RWPE1 (cell line): ENCODE results near the gene USP13.
A peak's percentile ranks its signal among the peaks of the same experiment; 100 is the strongest.

Source experiments
- CTCF ChIA-PET: fragments of 350-600 bp; sonication (Branson Sonifier 250); formaldehyde crosslinking; extraction: SDS; loops from one replicate; lab custom pipeline; 2021; lab: Yijun Ruan, JAX
- POLR2A ChIA-PET: fragments of 400-600 bp; formaldehyde crosslinking; extraction: SDS; loops from one replicate; lab custom pipeline; 2020; ENCODE audit warnings: antibody characterized with exemption; ENCODE audit not compliant: low non-redundant PET; lab: Yijun Ruan, JAX
- DNase-seq: peaks from one replicate; pipeline ENCODE4 v3.0.0; 2012; ENCODE audit warnings: low spot score
- H3K27ac ChIP-seq: fragments of 450-650 bp; 2 replicates; pipeline ENCODE4 v1.5.1; 2017
- TF ChIP-seq, protein P1 (sequence below): fragments of 450-650 bp; conservative IDR thresholded peaks from 2 replicates; pipeline ENCODE4 v1.5.1; 2017; ENCODE audit warnings: low read depth, mild to moderate bottlenecking

Gene USP13

DNA sequence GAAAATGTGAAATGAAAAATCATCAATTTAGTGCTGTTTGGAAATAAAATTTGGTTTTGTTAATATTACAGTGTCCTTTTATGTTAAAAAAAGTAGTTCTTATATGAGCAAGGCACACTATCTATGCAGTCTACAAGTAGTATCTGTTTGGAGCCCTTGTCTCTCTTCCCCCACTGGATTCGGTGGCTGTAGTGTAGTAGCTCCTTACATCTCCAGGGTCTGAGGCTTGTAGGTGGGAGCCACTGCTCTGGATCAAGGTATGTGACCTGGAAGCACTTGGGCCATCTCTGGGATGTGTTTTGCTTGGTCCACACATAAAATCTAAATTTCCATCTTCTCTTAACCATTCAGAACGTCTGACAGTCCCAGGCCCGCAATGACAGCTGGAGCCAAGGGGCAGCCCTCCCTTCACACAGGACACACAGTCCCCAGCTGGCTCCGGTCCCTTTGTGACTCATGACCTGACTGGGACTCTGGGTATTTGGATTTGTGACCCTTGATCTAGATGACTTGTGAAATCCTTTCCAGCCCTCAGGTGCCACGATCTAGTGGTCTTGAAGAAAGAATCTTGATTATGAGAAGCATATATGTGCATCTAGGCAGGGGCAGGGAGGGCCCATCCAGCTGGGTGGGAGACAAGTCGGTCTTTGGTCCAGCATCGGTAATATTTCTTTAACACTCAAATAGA, 80.0 kb downstream of the USP13 start:
- no peak for DNase-seq
- ChIA-PET POLR2A (no interaction called here), CTCF (no interaction called here)
- no peak overlapping the region for H3K27ac ChIP-seq
- TF ChIP-seq, protein P1, sequence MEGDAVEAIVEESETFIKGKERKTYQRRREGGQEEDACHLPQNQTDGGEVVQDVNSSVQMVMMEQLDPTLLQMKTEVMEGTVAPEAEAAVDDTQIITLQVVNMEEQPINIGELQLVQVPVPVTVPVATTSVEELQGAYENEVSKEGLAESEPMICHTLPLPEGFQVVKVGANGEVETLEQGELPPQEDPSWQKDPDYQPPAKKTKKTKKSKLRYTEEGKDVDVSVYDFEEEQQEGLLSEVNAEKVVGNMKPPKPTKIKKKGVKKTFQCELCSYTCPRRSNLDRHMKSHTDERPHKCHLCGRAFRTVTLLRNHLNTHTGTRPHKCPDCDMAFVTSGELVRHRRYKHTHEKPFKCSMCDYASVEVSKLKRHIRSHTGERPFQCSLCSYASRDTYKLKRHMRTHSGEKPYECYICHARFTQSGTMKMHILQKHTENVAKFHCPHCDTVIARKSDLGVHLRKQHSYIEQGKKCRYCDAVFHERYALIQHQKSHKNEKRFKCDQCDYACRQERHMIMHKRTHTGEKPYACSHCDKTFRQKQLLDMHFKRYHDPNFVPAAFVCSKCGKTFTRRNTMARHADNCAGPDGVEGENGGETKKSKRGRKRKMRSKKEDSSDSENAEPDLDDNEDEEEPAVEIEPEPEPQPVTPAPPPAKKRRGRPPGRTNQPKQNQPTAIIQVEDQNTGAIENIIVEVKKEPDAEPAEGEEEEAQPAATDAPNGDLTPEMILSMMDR = no peak

GRCh38 chr3:179733797-179734196, 81.0 kb downstream of the USP13 start:
- DNase-seq = no peak
- POLR2A ChIA-PET = no interaction called here
- no peak overlapping the region for H3K27ac ChIP-seq
- TF ChIP-seq, protein P1 = no peak
- CTCF ChIA-PET = no interaction called here

DNA sequence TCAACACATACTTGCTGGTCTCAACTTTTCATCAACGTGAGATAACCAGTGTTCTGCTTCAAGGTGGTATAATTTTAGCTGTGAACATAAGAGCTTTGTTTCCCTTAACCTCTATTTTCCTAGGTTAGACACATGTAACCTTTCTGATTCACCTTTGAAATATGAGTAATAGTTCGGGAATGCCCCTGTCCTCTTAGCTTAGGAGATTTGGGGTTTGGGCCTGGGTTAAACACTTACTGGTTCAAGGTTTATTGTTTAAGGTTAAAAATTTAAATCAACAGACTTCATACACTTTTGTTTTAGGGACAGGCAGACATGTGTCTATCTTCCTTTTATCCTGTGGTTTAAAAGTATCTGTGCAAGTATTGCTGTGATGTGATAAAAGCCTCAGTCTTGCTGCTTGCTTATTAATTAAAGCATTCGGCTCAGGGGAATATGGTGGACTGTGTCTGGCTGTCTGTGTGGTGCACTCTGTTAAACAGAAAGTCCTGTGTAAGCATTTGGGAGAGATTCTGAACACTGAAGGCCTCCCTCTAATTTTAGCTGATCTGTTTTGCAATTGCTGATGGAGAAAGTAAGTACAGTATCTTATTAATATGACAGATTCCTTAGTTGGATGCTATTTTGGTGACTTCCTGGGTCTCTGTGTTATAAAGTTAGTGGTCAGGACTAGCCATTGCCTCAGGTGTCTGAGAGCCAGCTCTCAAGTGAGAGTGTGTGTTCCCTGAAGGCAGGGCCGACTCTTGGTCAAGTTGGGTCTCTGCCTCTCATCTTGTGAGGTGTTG, 81.8 kb downstream of the USP13 start:
- TF ChIP-seq, protein P1 = no peak
- no peak overlapping the region for H3K27ac ChIP-seq
- DNase-seq = peak; percentile 33
- ChIA-PET POLR2A (no interaction called here), CTCF (no interaction called here)

- DNase-seq = no peak
- TF ChIP-seq, protein P1 = no peak
- POLR2A ChIA-PET = no interaction called here
- H3K27ac ChIP-seq = no peak overlapping the region
- CTCF ChIA-PET = no interaction called here
These were observed 82.5 kb downstream of the USP13 start for GRCh38 chr3:179735321-179735720.

DNA sequence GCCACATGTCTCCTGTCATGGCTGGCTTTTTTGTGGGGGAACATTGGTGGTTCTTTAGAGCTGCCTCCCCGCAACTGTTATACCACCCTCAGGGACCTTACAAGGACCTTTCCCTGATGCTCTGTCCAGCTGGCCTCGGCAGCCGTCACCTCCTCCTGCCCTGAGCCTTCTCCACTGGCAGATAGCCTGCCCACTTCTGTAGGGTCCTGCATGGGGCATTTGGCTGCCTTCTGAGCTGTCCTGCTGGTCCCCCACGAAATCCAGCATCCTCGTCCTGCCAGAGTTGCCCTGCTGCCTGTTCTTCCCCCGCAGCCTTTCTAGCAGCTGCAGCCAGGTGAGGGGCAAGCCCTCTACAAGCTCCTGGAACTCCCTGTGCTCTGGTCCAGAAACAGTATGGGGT, 86.2 kb downstream of the USP13 start:
- H3K27ac ChIP-seq = no peak overlapping the region
- ChIA-PET CTCF (no interaction called here), POLR2A (no interaction called here)
- DNase-seq = no peak
- TF ChIP-seq, protein P1 = no peak

DNA sequence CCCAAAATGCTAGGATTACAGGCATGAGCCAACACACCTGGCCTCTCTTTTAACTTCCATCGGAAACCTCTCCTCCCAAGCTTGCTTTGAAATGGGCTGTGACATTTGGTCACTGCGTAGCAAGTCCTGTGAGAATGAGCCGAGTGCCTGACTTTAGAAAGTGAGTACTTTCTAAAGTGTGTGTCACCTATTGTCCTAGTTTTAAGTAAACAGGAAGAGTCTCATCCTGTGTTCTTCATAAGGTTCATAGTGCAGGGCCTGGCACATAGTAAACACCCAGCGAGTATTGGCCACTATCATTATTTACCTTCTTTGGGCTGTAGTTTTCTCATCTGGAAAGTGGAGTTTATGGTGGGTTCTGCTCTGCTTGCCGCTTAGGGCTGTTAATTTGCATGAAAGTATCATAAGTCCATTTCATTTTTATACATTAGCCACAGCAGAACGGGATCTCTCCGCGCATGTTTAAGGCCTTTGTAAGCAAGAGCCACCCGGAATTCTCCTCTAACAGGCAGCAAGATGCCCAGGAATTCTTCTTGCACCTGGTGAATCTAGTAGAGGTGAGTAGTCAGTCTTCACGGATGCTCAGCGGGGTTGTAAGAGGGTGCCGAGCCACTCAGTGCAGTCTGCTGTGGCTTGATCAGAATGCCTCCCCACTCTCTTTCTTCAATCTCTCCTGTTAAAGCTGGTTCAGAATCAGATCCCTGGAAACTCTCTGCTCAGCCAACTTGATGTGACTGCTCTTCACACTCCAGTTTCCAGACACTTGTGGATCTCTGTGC, 87.2 kb downstream of the USP13 start:
- POLR2A ChIA-PET = no interaction called here

More for the DNA sequence above, 87.2 kb downstream of the USP13 start:
- H3K27ac ChIP-seq = no peak overlapping the region
- TF ChIP-seq, protein P1 = no peak
- no peak for DNase-seq
- CTCF ChIA-PET = interaction anchor here (0.6 kb wide), 1 partner anchor 534 kb away, joined by 7 read pairs; no protein-coding TSS in a partner anchor
